H1 (cell line): ENCODE data around the gene DDX47. TPM values are rescaled to one million over a fixed set of nuclear protein-coding genes. Genes with fewer than 3 reads are reported as not detected.

ENCODE experiments used
- TEAD4 ChIP-seq: IDR thresholded peaks from 2 replicates; pipeline ENCODE4 v1.6.1; 2012; ENCODE audit warnings: low read depth, low read length, inconsistent platforms, mixed read lengths
- polyA plus RNA-seq, 7 experiments: library from polyadenylated mRNA; depleted of rRNA in 3 of 7; stranded (reverse) in 5 of 7; unstranded in 2 of 7; fragments of >200 nt in 5 of 7; fragments of 200-250 nt in 2 of 7; gene quantifications; 1 replicate in 5 of 7; 2 replicates in 1 of 7; 4 replicates in 1 of 7; pipeline versions ENCODE4 v1.2.1 to v1.2.3, GENCODE V29; 2011 to 2013; ENCODE audit warnings: missing spikeins in 2 of 7, mixed read lengths in 2 of 7
- total RNA-seq: library from RNA; stranded (reverse); fragmentation: NEBNext Ultra II Directional; extraction: Animal tissue kit (Norgen Biotek cat#: 25700); gene quantifications from 2 replicates; pipeline ENCODE4 v1.2.1, GENCODE V29; 2021
- TF ChIP-seq, protein P1 (sequence below): IDR thresholded peaks from 2 replicates; pipeline ENCODE4 v1.6.1; 2011; ENCODE audit warnings: low read length, improper control_type of control experiment

DDX47 gene
- total and polyA plus RNA-seq, 2 of the 8 experiments (the other 6 are each of a cell fraction or from before 2014, with no cell fraction given) = 54.4 to 74.2 TPM

DNA sequence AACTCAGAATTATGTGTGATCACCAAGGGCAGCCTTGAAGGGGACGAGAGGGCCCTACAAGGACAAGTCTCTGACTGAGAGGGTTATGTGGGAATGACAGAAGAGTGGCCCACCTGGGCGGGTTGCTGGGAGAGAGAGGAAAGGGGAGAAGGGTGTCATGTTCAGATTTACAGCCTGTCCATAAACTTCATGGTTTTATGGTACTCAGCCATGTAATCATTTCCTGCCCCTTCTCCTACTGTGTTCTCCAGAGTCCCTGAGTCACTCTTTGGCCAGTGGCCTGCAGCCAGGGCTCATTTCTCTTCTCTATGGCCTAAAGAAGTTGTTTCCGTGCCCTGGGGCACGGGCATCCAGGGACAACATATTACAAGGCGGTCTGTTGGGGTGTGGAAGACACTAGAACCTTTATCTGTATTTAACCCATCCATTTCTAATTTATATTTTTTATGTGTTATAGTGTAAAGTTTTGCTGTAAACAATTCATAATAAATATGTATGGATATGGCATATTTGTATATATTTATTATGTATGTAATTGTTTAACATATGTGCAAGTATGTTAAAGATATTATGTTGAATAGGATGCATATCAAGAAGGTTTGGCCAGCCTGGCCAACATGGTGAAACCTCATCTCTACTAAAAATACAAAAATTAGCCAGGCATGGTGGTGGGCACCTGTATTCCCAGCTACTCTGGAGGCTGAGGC is 26.9 kb downstream of the DDX47 start (continued):
- TF ChIP-seq, protein P1, sequence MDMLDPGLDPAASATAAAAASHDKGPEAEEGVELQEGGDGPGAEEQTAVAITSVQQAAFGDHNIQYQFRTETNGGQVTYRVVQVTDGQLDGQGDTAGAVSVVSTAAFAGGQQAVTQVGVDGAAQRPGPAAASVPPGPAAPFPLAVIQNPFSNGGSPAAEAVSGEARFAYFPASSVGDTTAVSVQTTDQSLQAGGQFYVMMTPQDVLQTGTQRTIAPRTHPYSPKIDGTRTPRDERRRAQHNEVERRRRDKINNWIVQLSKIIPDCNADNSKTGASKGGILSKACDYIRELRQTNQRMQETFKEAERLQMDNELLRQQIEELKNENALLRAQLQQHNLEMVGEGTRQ = no peak
- no peak for TF ChIP-seq TEAD4
- TF ChIP-seq, all 59 proteins: peak for 0
